Liver (tissue), 9 donors: ENCODE data around the gene TMEM129. TPM values are rescaled to one million over a fixed set of nuclear protein-coding genes. Genes with fewer than 3 reads are reported as not detected.

Source experiments
- DNase-seq: peaks from one replicate; pipeline ENCODE4 v3.0.0-alpha.2; 2017; ENCODE audit warnings: low spot score
- H3K27ac ChIP-seq, 2 donors: one replicate each; pipeline ENCODE4 v1.7.0; 2013; ENCODE audit warnings: inconsistent platforms in 2 of 2, low read length in 2 of 2, control low read depth in 1 of 2, low read depth in 1 of 2, mild to moderate bottlenecking in 1 of 2
- H3K27me3 ChIP-seq, 4 donors: one replicate each; pipeline versions ENCODE4 v1.6.1 to v1.7.0; 2013; ENCODE audit warnings: low read length in 3 of 4, inconsistent platforms in 1 of 4, mild to moderate bottlenecking in 1 of 4, moderate library complexity in 1 of 4; ENCODE audit not compliant: control insufficient read depth in 4 of 4, insufficient read depth in 4 of 4
- H3K36me3 ChIP-seq, 4 donors: one replicate each; pipeline versions ENCODE4 v1.6.1 to v1.7.0; 2013; ENCODE audit warnings: low read length in 3 of 4, mild to moderate bottlenecking in 3 of 4, low read depth in 1 of 4, moderate library complexity in 1 of 4; ENCODE audit not compliant: control insufficient read depth in 4 of 4, insufficient read depth in 3 of 4
- H3K4me1 ChIP-seq, 4 donors: one replicate each; pipeline versions ENCODE4 v1.6.1 to v1.7.0; 2013; ENCODE audit warnings: low read length in 3 of 4, mild to moderate bottlenecking in 3 of 4, moderate library complexity in 1 of 4; ENCODE audit not compliant: control insufficient read depth in 4 of 4, insufficient read depth in 4 of 4
- H3K4me3 ChIP-seq, 3 donors: one replicate each; pipeline versions ENCODE4 v1.6.1 to v1.7.0; 2013; ENCODE audit warnings: low read length in 3 of 3, control low read depth in 1 of 3, low read depth in 1 of 3, mild to moderate bottlenecking in 1 of 3
- H3K9ac ChIP-seq, 2 donors: one replicate each; pipeline ENCODE4 v1.7.0; 2013; ENCODE audit warnings: low read length in 2 of 2, mild to moderate bottlenecking in 2 of 2, moderate library complexity in 2 of 2, control low read depth in 1 of 2, low read depth in 1 of 2
- H3K9me3 ChIP-seq, 4 donors: one replicate each; pipeline versions ENCODE4 v1.6.1 to v1.7.0; 2013; ENCODE audit warnings: low read length in 3 of 4; ENCODE audit not compliant: control insufficient read depth in 4 of 4
- ATF3 ChIP-seq: IDR thresholded peaks from 2 replicates; pipeline ENCODE4 v1.6.1; 2016; ENCODE audit warnings: antibody characterized with exemption
- CTCF ChIP-seq: fragments of 150-350 bp; IDR thresholded peaks from 2 replicates; pipeline ENCODE4 v1.5.1; 2017; ENCODE audit warnings: improper control_type of control experiment, low read depth, low read length; ENCODE audit not compliant: missing input control
- EGR1 ChIP-seq, 2 donors: IDR thresholded peaks; 2 replicates each; pipeline ENCODE4 v1.6.1; 2016 to 2018; ENCODE audit warnings: antibody characterized with exemption in 2 of 2, low read depth in 2 of 2
- FOXA1 ChIP-seq: IDR thresholded peaks from 2 replicates; pipeline ENCODE4 v1.6.1; 2016; ENCODE audit warnings: antibody characterized with exemption
- FOXA2 ChIP-seq: IDR thresholded peaks from 2 replicates; pipeline ENCODE4 v1.6.1; 2016; ENCODE audit warnings: antibody characterized with exemption
- GABPA ChIP-seq, 2 donors: IDR thresholded peaks in 1 of 2; conservative IDR thresholded peaks in 1 of 2; 2 replicates each; pipeline ENCODE4 v1.6.1; 2016; ENCODE audit warnings: antibody characterized with exemption in 2 of 2, mild to moderate bottlenecking in 1 of 2, moderate library complexity in 1 of 2
- HNF4A ChIP-seq, 2 donors: conservative IDR thresholded peaks; 2 replicates each; pipeline ENCODE4 v1.6.1; 2016; ENCODE audit warnings: antibody characterized with exemption in 2 of 2, mild to moderate bottlenecking in 2 of 2
- HNF4G ChIP-seq: IDR thresholded peaks from 2 replicates; pipeline ENCODE4 v1.6.1; 2016; ENCODE audit warnings: antibody characterized with exemption
- JUND ChIP-seq, 2 donors: IDR thresholded peaks; 2 replicates each; pipeline ENCODE4 v1.6.1; 2016; ENCODE audit warnings: antibody characterized with exemption in 2 of 2
- MAX ChIP-seq: IDR thresholded peaks from 2 replicates; pipeline ENCODE4 v1.6.1; 2016; ENCODE audit warnings: antibody characterized with exemption
- NR2F2 ChIP-seq: IDR thresholded peaks from 2 replicates; pipeline ENCODE4 v1.6.1; 2016; ENCODE audit warnings: antibody characterized with exemption
- RAD21 ChIP-seq, 2 donors: IDR thresholded peaks; 2 replicates each; pipeline ENCODE4 v1.6.1; 2016; ENCODE audit warnings: antibody characterized with exemption in 2 of 2, mild to moderate bottlenecking in 2 of 2
- REST ChIP-seq: IDR thresholded peaks from 2 replicates; pipeline ENCODE4 v1.6.1; 2016; ENCODE audit warnings: antibody characterized with exemption, mild to moderate bottlenecking
- RXRA ChIP-seq, 2 donors: IDR thresholded peaks; 2 replicates each; pipeline ENCODE4 v1.6.1; 2017 to 2018; ENCODE audit warnings: antibody characterized with exemption in 2 of 2, mild to moderate bottlenecking in 1 of 2
- TAF1 ChIP-seq: conservative IDR thresholded peaks from 2 replicates; pipeline ENCODE4 v1.6.1; 2016; ENCODE audit warnings: antibody characterized with exemption, mild to moderate bottlenecking
- YY1 ChIP-seq: IDR thresholded peaks from 2 replicates; pipeline ENCODE4 v1.6.1; 2016; ENCODE audit warnings: antibody characterized with exemption, mild to moderate bottlenecking
- ZBTB33 ChIP-seq: IDR thresholded peaks from 2 replicates; pipeline ENCODE4 v1.6.1; 2016; ENCODE audit warnings: antibody characterized with exemption
- WGBS: extraction: QIAGEN DNeasy Blood & Tissue Kit; methylation state at CpG from one replicate; pipeline ENCODE4 v1.1.7; 2013; 5-methylcytosine and 5-hydroxymethylcytosine counted together
- polyA plus RNA-seq, 2 donors: library from polyadenylated mRNA; stranded (reverse) in 1 of 2; unstranded in 1 of 2; fragments of 200-250 nt in 1 of 2; fragments of >200 nt in 1 of 2; fragmentation: Nextera tagmentation in 1 of 2; extraction: Ambion mirVana in 1 of 2; gene quantifications; one replicate each; pipeline versions ENCODE4 v1.2.1 to v1.2.3, GENCODE V29; 2013 to 2015
- total RNA-seq, 2 donors: library from RNA; depleted of rRNA; stranded (reverse); fragments of >200 nt; gene quantifications; one replicate each; pipeline ENCODE4 v1.2.3, GENCODE V29; 2014
- donor health status: healthy.
- donor health status: healthy.
- donor health status: healthy.
- donor health status: healthy.
- donor health status: healthy.

The TMEM129 gene
- total and polyA plus RNA-seq, 4 donors: 12.2 to 37.0 (median 21.8) TPM

GRCh38 chr4:1690698-1691097, 30.4 kb downstream of the TMEM129 start:
- H3K9ac ChIP-seq: no peak overlapping the region
- no peaks in the 10 kb centered on the region for H3K27me3 ChIP-seq
- H3K27ac ChIP-seq: no peak overlapping the region
- TF ChIP-seq FOXA2: no peak
- TF ChIP-seq RXRA (IDR thresholded peaks at IDR 0.05): no peak
- TF ChIP-seq EGR1 (IDR thresholded peaks at IDR 0.05; ENCODE audit: low read depth in 2 of 2): no peak
- no peak for TF ChIP-seq HNF4A (conservative IDR thresholded peaks at IDR 0.05)
- TF ChIP-seq TAF1: no peak
- no peak for TF ChIP-seq MAX
- no peak for TF ChIP-seq HNF4G
- TF ChIP-seq ZBTB33: no peak
- no peak for TF ChIP-seq FOXA1
- no peak for TF ChIP-seq ATF3
- no peak for TF ChIP-seq RAD21 (IDR thresholded peaks at IDR 0.05)
- TF ChIP-seq NR2F2: no peak
- no peak for TF ChIP-seq YY1
- no peak for TF ChIP-seq CTCF
- TF ChIP-seq REST: no peak
- H3K36me3 ChIP-seq: peaks cover 8 to 32% (median 18%) of the 10 kb centered on the region in 4 donors
- no peak overlapping the region for H3K4me3 ChIP-seq
- DNase-seq: no peak
- peaks cover 0 to 4% (median under 1%) of the 10 kb centered on the region in 4 donors for H3K4me1 ChIP-seq
- H3K9me3 ChIP-seq: no peaks in the 10 kb centered on the region
- 98% methylated on average over 3 of the region's 3 CpGs for WGBS

GRCh38 chr4:1686440-1687036, 34.6 kb downstream of the TMEM129 start:
- Histone ChIP-seq H3K9me3 (no peaks in the 10 kb centered on the region), H3K4me1 (peaks cover 2 to 20% (median 10%) of the 10 kb centered on the region in 4 donors), H3K27me3 (no peaks in the 10 kb centered on the region), H3K36me3 (peaks cover 0 to 8% (median 3%) of the 10 kb centered on the region in 4 donors), H3K9ac (no peak overlapping the region), H3K4me3 (no peak overlapping the region), H3K27ac (no peak overlapping the region)
- WGBS: 72% methylated on average over 7 of the region's 7 CpGs
- no peak for DNase-seq
- no peak for TF ChIP-seq ZBTB33
- TF ChIP-seq HNF4A (conservative IDR thresholded peaks at IDR 0.05): no peak
- TF ChIP-seq JUND (IDR thresholded peaks at IDR 0.05): no peak
- TF ChIP-seq ATF3: no peak
- TF ChIP-seq RXRA (IDR thresholded peaks at IDR 0.05): no peak
- no peak for TF ChIP-seq HNF4G
- TF ChIP-seq EGR1 (IDR thresholded peaks at IDR 0.05; ENCODE audit: low read depth in 2 of 2): no peak
- TF ChIP-seq MAX: no peak
- TF ChIP-seq FOXA2: no peak
- TF ChIP-seq FOXA1: no peak
- no peak for TF ChIP-seq GABPA (IDR thresholded peaks at IDR 0.05 in 1 of 2, conservative IDR thresholded peaks at IDR 0.05 in 1 of 2)
- TF ChIP-seq RAD21 (IDR thresholded peaks at IDR 0.05): no peak
- TF ChIP-seq YY1: no peak
